Measurements from ENCODE around the gene PAPPA2. TPM values are rescaled to one million over a fixed set of nuclear protein-coding genes. Genes with fewer than 3 reads are reported as not detected.

Gene PAPPA2
- total RNA-seq, 1 donor from 2014 or later = 0.41 TPM

GRCh38 chr1:176893625-176894352, 430.8 kb downstream of the PAPPA2 start:
- intact Hi-C loops (cut with micrococcal nuclease) = no loop called here
- DNase-seq = no peak
- H3K27ac ChIP-seq (replicated peaks) = no peak overlapping the region

GRCh38 chr1:176894450-176894849, 431.5 kb downstream of the PAPPA2 start:
- H3K4me1 ChIP-seq = peaks cover 15% of the 10 kb centered on the region
- H3K9me3 ChIP-seq (replicated peaks) = no peaks in the 10 kb centered on the region
- no peak overlapping the region for H3K4me3 ChIP-seq
- DNase-seq = no peak
- no peak overlapping the region for H3K27ac ChIP-seq (replicated peaks)
- no peak for TF ChIP-seq CTCF (IDR thresholded peaks at IDR 0.05; ENCODE audit: borderline replicate concordance)
- intact Hi-C loops (cut with micrococcal nuclease) = no loop called here
- peaks cover 34% of the 10 kb centered on the region for H3K27me3 ChIP-seq (ENCODE audit: low read depth)
- H3K36me3 ChIP-seq = no peaks in the 10 kb centered on the region

More at GRCh38 chr1:176893625-176894352, 430.8 kb downstream of the PAPPA2 start:
- peaks cover 20% of the 10 kb centered on the region for H3K4me1 ChIP-seq
- peaks cover 29% of the 10 kb centered on the region for H3K27me3 ChIP-seq (ENCODE audit: low read depth)
- H3K4me3 ChIP-seq = no peak overlapping the region
- H3K36me3 ChIP-seq = no peaks in the 10 kb centered on the region
- TF ChIP-seq CTCF (IDR thresholded peaks at IDR 0.05; ENCODE audit: borderline replicate concordance) = no peak
- H3K9me3 ChIP-seq (replicated peaks) = no peaks in the 10 kb centered on the region

Measured in left ventricle myocardium inferior (tissue), 1 donor.